BE2C (cell line): Measurements from ENCODE around the gene CSNK1G2.

Experiments used
- DNase-seq: peaks from one replicate; pipeline ENCODE4 v3.0.0-alpha.2; 2020
- H3K27me3 ChIP-seq: fragments of 250-450 bp; sonication (Bioruptor Pico); 2 replicates; pipeline ENCODE4 v1.5.1; 2020; ENCODE audit warnings: mild to moderate bottlenecking
- H3K36me3 ChIP-seq: fragments of 250-450 bp; sonication (Bioruptor Pico); 2 replicates; pipeline ENCODE4 v1.5.1; 2020; ENCODE audit warnings: mild to moderate bottlenecking
- H3K4me1 ChIP-seq: fragments of 250-450 bp; sonication (Bioruptor Pico); 2 replicates; pipeline ENCODE4 v1.5.1; 2020
- H3K4me3 ChIP-seq: 2 replicates; pipeline ENCODE4 v1.5.1; 2011; ENCODE audit warnings: low read depth, low read length
- H3K9me3 ChIP-seq: fragments of 250-450 bp; sonication (Bioruptor Pico); 2 replicates; pipeline ENCODE4 v1.5.1; 2020
- CTCF ChIP-seq: IDR thresholded peaks from 2 replicates; pipeline ENCODE4 v1.5.1; 2012; ENCODE audit warnings: mild to moderate bottlenecking, low read depth, low read length

CSNK1G2 gene

DNA sequence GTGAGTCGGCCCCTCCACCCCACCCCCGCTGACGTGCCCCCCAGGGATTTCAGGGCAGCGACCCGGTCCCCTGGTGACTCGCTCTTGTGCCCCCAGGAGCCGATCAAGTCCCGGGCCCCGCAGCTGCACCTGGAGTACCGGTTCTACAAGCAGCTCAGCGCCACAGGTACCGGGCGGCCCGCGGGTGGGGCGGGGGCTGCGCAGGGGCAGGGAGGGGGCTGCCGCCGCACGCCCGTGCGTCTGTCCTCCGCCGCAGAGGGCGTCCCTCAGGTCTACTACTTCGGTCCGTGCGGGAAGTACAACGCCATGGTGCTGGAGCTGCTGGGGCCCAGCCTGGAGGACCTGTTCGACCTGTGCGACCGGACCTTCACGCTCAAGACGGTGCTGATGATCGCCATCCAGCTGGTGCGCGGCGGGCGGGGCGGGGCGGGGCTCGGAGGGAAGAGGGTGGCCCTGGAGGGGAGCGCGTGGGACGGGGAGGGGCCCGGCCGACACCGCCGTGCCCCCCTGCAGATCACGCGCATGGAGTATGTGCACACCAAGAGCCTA, 37.4 kb downstream of the CSNK1G2 start:
- DNase-seq = no peak
- no peak for TF ChIP-seq CTCF
- no peaks in the 10 kb centered on the region for H3K9me3 ChIP-seq
- peaks cover 47% of the 10 kb centered on the region for H3K36me3 ChIP-seq
- H3K4me3 ChIP-seq = no peak overlapping the region
- no peaks in the 10 kb centered on the region for H3K27me3 ChIP-seq
- no peaks in the 10 kb centered on the region for H3K4me1 ChIP-seq

GRCh38 chr19:1979017-1979416, 38.0 kb downstream of the CSNK1G2 start:
- Histone ChIP-seq H3K36me3 (peaks cover 49% of the 10 kb centered on the region), H3K9me3 (no peaks in the 10 kb centered on the region), H3K27me3 (no peaks in the 10 kb centered on the region), H3K4me3 (no peak overlapping the region), H3K4me1 (no peaks in the 10 kb centered on the region)
- no peak for TF ChIP-seq CTCF
- DNase-seq = no peak

DNA sequence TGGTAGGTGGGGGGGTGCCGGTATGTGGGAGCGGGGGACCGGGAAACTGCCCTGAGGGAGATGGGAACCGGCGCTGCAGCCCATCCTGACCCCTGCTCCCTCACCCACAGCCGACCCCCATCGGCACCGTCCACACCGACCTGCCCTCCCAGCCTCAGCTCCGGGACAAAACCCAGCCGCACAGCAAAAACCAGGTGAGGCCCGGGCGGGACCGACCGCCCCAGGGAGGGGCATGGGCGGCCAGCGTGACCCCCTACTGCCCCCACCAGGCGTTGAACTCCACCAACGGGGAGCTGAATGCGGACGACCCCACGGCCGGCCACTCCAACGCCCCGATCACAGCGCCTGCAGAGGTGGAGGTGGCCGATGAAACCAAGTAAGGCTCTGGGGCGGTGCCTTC, 38.7 kb downstream of the CSNK1G2 start:
- H3K36me3 ChIP-seq = peaks cover 51% of the 10 kb centered on the region

GRCh38 chr19:1980091-1980808, 39.3 kb downstream of the CSNK1G2 start:
- H3K4me1 ChIP-seq = no peaks in the 10 kb centered on the region
- TF ChIP-seq CTCF = no peak
- H3K36me3 ChIP-seq = peaks cover 52% of the 10 kb centered on the region
- no peaks in the 10 kb centered on the region for H3K27me3 ChIP-seq
- DNase-seq = no peak
- no peaks in the 10 kb centered on the region for H3K9me3 ChIP-seq
- H3K4me3 ChIP-seq = no peak overlapping the region

More for the DNA sequence above, 38.7 kb downstream of the CSNK1G2 start:
- DNase-seq = no peak
- Histone ChIP-seq H3K27me3 (no peaks in the 10 kb centered on the region), H3K4me1 (no peaks in the 10 kb centered on the region), H3K4me3 (no peak overlapping the region), H3K9me3 (no peaks in the 10 kb centered on the region)
- TF ChIP-seq CTCF = no peak

DNA sequence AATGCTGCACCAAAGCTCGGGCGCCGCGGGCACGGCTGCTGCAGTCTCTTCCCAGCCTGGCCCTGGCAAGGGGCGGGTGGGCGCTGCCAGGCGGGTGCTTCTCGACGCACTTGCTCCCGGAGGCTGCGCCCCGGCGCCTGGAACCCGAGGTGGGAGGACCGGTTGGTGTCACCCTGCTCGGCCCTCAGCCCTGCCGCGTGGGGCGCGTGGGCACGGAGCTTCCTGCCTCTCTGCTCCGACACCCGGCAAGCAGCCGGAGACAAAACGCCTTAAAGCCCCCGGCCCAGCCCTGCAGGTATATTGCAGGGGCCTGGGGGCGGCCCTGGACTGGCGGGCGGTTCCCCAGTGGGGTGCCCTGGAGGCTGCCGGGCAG, 39.8 kb downstream of the CSNK1G2 start:
- H3K27me3 ChIP-seq = no peaks in the 10 kb centered on the region
- no peak for DNase-seq
- H3K4me1 ChIP-seq = no peaks in the 10 kb centered on the region
- H3K36me3 ChIP-seq = peaks cover 49% of the 10 kb centered on the region
- TF ChIP-seq CTCF = no peak
- no peak overlapping the region for H3K4me3 ChIP-seq
- no peaks in the 10 kb centered on the region for H3K9me3 ChIP-seq

- Histone ChIP-seq H3K4me3 (no peak overlapping the region), H3K9me3 (no peaks in the 10 kb centered on the region), H3K27me3 (no peaks in the 10 kb centered on the region), H3K4me1 (no peaks in the 10 kb centered on the region), H3K36me3 (peaks cover 52% of the 10 kb centered on the region)
- no peak for DNase-seq
- TF ChIP-seq CTCF = no peak
These were observed 40.3 kb downstream of the CSNK1G2 start for GRCh38 chr19:1981253-1981652.
